Tibial nerve (tissue), 4 donors: ENCODE measurements around the gene ADGRF4. TPM values are rescaled to one million over a fixed set of nuclear protein-coding genes. Genes with fewer than 3 reads are reported as not detected.

ENCODE experiments used
- DNase-seq, 2 donors: peaks; one replicate each; pipeline ENCODE4 v3.0.0-alpha.2; 2019; ENCODE audit warnings: low spot score in 2 of 2
- H3K27ac ChIP-seq, 4 donors: fragments of 200-600 bp; sonication (generic) in 3 of 4; one replicate each; pipeline ENCODE4 v1.5.1; 2017 to 2019; ENCODE audit warnings: mild to moderate bottlenecking in 1 of 4
- H3K27me3 ChIP-seq, 2 donors: fragments of 200-600 bp; sonication (generic) in 1 of 2; one replicate each; pipeline versions ENCODE4 v1.5.1 to v1.6.0; 2017 to 2019
- H3K36me3 ChIP-seq, 3 donors: fragments of 200-600 bp; sonication (generic); one replicate each; pipeline ENCODE4 v1.5.1; 2018 to 2019
- H3K4me1 ChIP-seq, 4 donors: fragments of 200-600 bp; sonication (generic) in 3 of 4; one replicate each; pipeline ENCODE4 v1.5.1; 2017 to 2019
- H3K4me3 ChIP-seq, 4 donors: fragments of 200-600 bp; sonication (generic) in 3 of 4; one replicate each; pipeline ENCODE4 v1.5.1; 2017 to 2019; ENCODE audit warnings: mild to moderate bottlenecking in 1 of 4, moderate library complexity in 1 of 4
- H3K9me3 ChIP-seq, 4 donors: fragments of 200-600 bp; sonication (generic) in 3 of 4; one replicate each; pipeline ENCODE4 v1.5.1; 2017 to 2019
- EP300 ChIP-seq, 2 donors: sonication (generic); formaldehyde crosslinking; IDR thresholded peaks; one replicate each; pipeline ENCODE4 v1.6.1; 2017; ENCODE audit warnings: antibody characterized with exemption in 2 of 2, mild to moderate bottlenecking in 1 of 2
- POLR2A ChIP-seq, 2 donors: fragments of 450-650 bp; IDR thresholded peaks; one replicate each; pipeline ENCODE4 v1.6.1; 2017; ENCODE audit warnings: antibody characterized with exemption in 2 of 2, mild to moderate bottlenecking in 2 of 2, moderate library complexity in 2 of 2
- WGBS, 2 donors: methylation state at CpG; one replicate each; pipeline ENCODE4 v1.1.5; 2018; 5-methylcytosine and 5-hydroxymethylcytosine counted together
- total RNA-seq, 4 donors: library from RNA; depleted of rRNA; stranded (reverse); fragments of >200 nt; gene quantifications; one replicate each; pipeline ENCODE4 v1.1.0, GENCODE V29; 2016
- TF ChIP-seq, protein P1 (sequence below), 5 experiments: fragments of 200-600 bp in 3 of 5; fragments of 450-650 bp in 2 of 5; sonication (generic) in 3 of 5; IDR thresholded peaks; one replicate each; pipeline ENCODE4 v1.5.1; 2016 to 2019; ENCODE audit warnings: antibody characterized with exemption in 5 of 5, mild to moderate bottlenecking in 3 of 5, moderate library complexity in 2 of 5

ADGRF4 gene
- total RNA-seq, 4 donors from 2014 or later: not detected

GRCh38 chr6:47721189-47721588, 22.8 kb downstream of the ADGRF4 start:
- H3K9me3 ChIP-seq: no peaks in the 10 kb centered on the region
- DNase-seq: no peak
- H3K4me1 ChIP-seq: no peaks in the 10 kb centered on the region
- no peaks in the 10 kb centered on the region for H3K36me3 ChIP-seq
- TF ChIP-seq EP300 (IDR thresholded peaks at IDR 0.05): no peak
- TF ChIP-seq, protein P1, sequence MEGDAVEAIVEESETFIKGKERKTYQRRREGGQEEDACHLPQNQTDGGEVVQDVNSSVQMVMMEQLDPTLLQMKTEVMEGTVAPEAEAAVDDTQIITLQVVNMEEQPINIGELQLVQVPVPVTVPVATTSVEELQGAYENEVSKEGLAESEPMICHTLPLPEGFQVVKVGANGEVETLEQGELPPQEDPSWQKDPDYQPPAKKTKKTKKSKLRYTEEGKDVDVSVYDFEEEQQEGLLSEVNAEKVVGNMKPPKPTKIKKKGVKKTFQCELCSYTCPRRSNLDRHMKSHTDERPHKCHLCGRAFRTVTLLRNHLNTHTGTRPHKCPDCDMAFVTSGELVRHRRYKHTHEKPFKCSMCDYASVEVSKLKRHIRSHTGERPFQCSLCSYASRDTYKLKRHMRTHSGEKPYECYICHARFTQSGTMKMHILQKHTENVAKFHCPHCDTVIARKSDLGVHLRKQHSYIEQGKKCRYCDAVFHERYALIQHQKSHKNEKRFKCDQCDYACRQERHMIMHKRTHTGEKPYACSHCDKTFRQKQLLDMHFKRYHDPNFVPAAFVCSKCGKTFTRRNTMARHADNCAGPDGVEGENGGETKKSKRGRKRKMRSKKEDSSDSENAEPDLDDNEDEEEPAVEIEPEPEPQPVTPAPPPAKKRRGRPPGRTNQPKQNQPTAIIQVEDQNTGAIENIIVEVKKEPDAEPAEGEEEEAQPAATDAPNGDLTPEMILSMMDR (IDR thresholded peaks at IDR 0.05): no peak
- TF ChIP-seq POLR2A (IDR thresholded peaks at IDR 0.05): no peak
- no peak overlapping the region for H3K4me3 ChIP-seq
- 71 to 73% methylated on average over 4 of the region's 4 CpGs for WGBS, 2 donors
- H3K27ac ChIP-seq: no peak overlapping the region
- no peaks in the 10 kb centered on the region for H3K27me3 ChIP-seq

DNA sequence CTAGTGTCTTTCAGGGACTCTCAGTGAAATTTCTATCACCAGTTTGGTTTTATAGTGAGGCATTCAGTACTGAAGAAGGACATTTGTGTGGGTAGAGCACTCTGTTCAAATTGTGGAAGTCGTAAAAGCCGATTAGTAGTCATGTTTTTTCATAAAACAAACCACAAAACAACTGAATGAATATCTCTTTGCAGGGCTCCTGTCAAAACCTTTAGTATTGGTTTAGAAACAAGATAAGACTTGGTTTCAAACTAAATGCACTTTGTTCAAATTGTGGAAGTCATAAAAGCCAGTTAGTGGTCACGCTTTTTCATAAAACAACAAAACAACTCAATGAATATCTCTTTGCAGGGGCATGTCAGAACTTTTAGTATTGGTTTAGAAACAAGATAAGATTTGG, 23.8 kb downstream of the ADGRF4 start:
- no peak for DNase-seq
- Histone ChIP-seq H3K27me3 (no peaks in the 10 kb centered on the region), H3K4me3 (no peak overlapping the region), H3K36me3 (no peaks in the 10 kb centered on the region), H3K4me1 (no peaks in the 10 kb centered on the region), H3K27ac (no peak overlapping the region), H3K9me3 (no peaks in the 10 kb centered on the region)
- TF ChIP-seq POLR2A (IDR thresholded peaks at IDR 0.05): no peak
- TF ChIP-seq EP300 (IDR thresholded peaks at IDR 0.05): no peak
- TF ChIP-seq, protein P1 (IDR thresholded peaks at IDR 0.05): no peak
- 65 to 67% methylated on average over 3 of the region's 3 CpGs for WGBS, 2 donors

GRCh38 chr6:47724300-47724699, 25.9 kb downstream of the ADGRF4 start:
- no peak for TF ChIP-seq EP300 (IDR thresholded peaks at IDR 0.05)
- Histone ChIP-seq H3K4me1 (no peaks in the 10 kb centered on the region), H3K27ac (no peak overlapping the region), H3K36me3 (no peaks in the 10 kb centered on the region), H3K4me3 (no peak overlapping the region), H3K9me3 (no peaks in the 10 kb centered on the region), H3K27me3 (no peaks in the 10 kb centered on the region)
- DNase-seq: no peak
- WGBS, 2 donors: 86 to 90% methylated on average over 2 of the region's 2 CpGs

- Histone ChIP-seq H3K9me3 (no peaks in the 10 kb centered on the region), H3K4me3 (no peak overlapping the region)
- 27 to 29% methylated on average over 2 of the region's 2 CpGs for WGBS, 2 donors
Observed at GRCh38 chr6:47727391-47727790, 29.0 kb downstream of the ADGRF4 start.

GRCh38 chr6:47729019-47729418, 30.6 kb downstream of the ADGRF4 start:
- Histone ChIP-seq H3K27ac (no peak overlapping the region), H3K4me3 (no peak overlapping the region), H3K36me3 (no peaks in the 10 kb centered on the region), H3K9me3 (no peaks in the 10 kb centered on the region), H3K4me1 (no peaks in the 10 kb centered on the region), H3K27me3 (no peaks in the 10 kb centered on the region)
- 28 to 30% methylated on average over 2 of the region's 2 CpGs for WGBS, 2 donors
- TF ChIP-seq, protein P1 (IDR thresholded peaks at IDR 0.05): no peak
- no peak for TF ChIP-seq POLR2A (IDR thresholded peaks at IDR 0.05)
- no peak for TF ChIP-seq EP300 (IDR thresholded peaks at IDR 0.05)
- no peak for DNase-seq

More at GRCh38 chr6:47727391-47727790, 29.0 kb downstream of the ADGRF4 start:
- Histone ChIP-seq H3K36me3 (no peaks in the 10 kb centered on the region), H3K4me1 (no peaks in the 10 kb centered on the region), H3K27me3 (no peaks in the 10 kb centered on the region), H3K27ac (no peak overlapping the region)
- no peak for DNase-seq
- no peak for TF ChIP-seq EP300 (IDR thresholded peaks at IDR 0.05)
- no peak for TF ChIP-seq POLR2A (IDR thresholded peaks at IDR 0.05)
- TF ChIP-seq, protein P1 (IDR thresholded peaks at IDR 0.05): no peak

DNA sequence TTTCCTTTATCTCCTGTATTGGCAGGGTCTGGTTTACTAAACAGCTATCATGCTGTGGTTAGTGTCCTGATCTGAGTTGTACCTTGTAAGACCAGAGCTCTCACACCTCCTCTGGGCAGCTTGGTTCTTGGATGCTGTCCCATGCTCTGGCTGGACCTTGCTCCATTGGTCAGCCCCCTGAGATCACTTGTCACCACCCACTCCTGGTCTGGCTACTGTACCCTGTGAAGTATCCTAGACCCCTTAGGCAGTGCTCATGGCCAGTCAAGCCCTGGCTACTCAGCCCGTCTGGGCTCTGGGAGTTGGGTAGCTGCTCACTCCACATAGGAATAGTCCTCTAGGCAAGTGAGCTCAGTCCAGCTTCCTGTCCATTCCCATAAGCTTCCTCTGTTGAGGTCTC, 31.1 kb downstream of the ADGRF4 start:
- H3K4me1 ChIP-seq: no peaks in the 10 kb centered on the region
- H3K27ac ChIP-seq: no peak overlapping the region
- H3K9me3 ChIP-seq: no peaks in the 10 kb centered on the region
- DNase-seq: no peak
- TF ChIP-seq EP300 (IDR thresholded peaks at IDR 0.05) (no peak), POLR2A (IDR thresholded peaks at IDR 0.05) (no peak)
- TF ChIP-seq, protein P1 (IDR thresholded peaks at IDR 0.05): no peak
- no peaks in the 10 kb centered on the region for H3K27me3 ChIP-seq
- no peaks in the 10 kb centered on the region for H3K36me3 ChIP-seq
- no peak overlapping the region for H3K4me3 ChIP-seq
- 67 to 100% methylated on average over 1 of the region's 1 CpG for WGBS, 2 donors
